ENCODE results near the gene SMIM43.

- no peak for TF ChIP-seq SMC3 (IDR thresholded peaks at IDR 0.05; ENCODE audit: low read depth, low read length)
- TF ChIP-seq, protein P1, sequence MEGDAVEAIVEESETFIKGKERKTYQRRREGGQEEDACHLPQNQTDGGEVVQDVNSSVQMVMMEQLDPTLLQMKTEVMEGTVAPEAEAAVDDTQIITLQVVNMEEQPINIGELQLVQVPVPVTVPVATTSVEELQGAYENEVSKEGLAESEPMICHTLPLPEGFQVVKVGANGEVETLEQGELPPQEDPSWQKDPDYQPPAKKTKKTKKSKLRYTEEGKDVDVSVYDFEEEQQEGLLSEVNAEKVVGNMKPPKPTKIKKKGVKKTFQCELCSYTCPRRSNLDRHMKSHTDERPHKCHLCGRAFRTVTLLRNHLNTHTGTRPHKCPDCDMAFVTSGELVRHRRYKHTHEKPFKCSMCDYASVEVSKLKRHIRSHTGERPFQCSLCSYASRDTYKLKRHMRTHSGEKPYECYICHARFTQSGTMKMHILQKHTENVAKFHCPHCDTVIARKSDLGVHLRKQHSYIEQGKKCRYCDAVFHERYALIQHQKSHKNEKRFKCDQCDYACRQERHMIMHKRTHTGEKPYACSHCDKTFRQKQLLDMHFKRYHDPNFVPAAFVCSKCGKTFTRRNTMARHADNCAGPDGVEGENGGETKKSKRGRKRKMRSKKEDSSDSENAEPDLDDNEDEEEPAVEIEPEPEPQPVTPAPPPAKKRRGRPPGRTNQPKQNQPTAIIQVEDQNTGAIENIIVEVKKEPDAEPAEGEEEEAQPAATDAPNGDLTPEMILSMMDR (IDR thresholded peaks at IDR 0.05) = no peak
- TF ChIP-seq POLR2AphosphoS5 (IDR thresholded peaks at IDR 0.05; ENCODE audit: low read depth, low read length) = no peak
- TF ChIP-seq EZH2phosphoT487 (IDR thresholded peaks at IDR 0.05; ENCODE audit: borderline replicate concordance, low read depth) = no peak
Observed at GRCh38 chr4:121785479-121785878, 20.5 kb upstream of the SMIM43 start.

All from SK-N-SH (cell line).